ENCODE results near the gene AP2A1.

Gene AP2A1

DNA sequence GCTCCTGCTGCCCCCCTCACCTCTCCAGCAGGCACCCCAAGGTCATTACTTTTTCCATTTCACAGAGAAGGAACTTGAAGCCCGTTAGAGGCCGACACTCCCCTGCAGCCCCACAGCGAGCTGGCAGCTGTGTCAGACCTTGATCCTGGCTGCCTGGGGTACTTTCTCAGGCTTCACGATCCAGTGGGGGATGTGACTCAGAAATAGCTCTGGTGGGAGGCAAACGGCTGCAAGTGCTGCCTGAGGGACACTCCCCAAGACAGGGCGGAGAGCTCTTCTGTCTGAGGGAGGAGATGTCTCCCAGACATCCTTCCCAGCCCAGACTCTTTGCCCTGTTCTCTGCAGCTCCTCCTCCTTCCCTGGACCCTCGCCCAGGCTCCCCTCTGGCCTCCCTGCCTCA, 8.5 kb upstream of the AP2A1 start:
- H3K4me3 Mint-ChIP-seq = no peak overlapping the region
- H3K27me3 Mint-ChIP-seq (ENCODE audit: low read depth, poor library complexity) = peaks cover 24% of the 10 kb centered on the region
- H3K4me1 Mint-ChIP-seq = peaks cover 25% of the 10 kb centered on the region
- peaks cover 33% of the 10 kb centered on the region for H3K9me3 Mint-ChIP-seq
- no peaks in the 10 kb centered on the region for H3K36me3 Mint-ChIP-seq (ENCODE audit: low read depth)
- no peak overlapping the region for H3K27ac Mint-ChIP-seq
- DNase-seq = no peak
- TF ChIP-seq, protein P1, sequence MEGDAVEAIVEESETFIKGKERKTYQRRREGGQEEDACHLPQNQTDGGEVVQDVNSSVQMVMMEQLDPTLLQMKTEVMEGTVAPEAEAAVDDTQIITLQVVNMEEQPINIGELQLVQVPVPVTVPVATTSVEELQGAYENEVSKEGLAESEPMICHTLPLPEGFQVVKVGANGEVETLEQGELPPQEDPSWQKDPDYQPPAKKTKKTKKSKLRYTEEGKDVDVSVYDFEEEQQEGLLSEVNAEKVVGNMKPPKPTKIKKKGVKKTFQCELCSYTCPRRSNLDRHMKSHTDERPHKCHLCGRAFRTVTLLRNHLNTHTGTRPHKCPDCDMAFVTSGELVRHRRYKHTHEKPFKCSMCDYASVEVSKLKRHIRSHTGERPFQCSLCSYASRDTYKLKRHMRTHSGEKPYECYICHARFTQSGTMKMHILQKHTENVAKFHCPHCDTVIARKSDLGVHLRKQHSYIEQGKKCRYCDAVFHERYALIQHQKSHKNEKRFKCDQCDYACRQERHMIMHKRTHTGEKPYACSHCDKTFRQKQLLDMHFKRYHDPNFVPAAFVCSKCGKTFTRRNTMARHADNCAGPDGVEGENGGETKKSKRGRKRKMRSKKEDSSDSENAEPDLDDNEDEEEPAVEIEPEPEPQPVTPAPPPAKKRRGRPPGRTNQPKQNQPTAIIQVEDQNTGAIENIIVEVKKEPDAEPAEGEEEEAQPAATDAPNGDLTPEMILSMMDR (IDR thresholded peaks at IDR 0.05) = no peak

DNA sequence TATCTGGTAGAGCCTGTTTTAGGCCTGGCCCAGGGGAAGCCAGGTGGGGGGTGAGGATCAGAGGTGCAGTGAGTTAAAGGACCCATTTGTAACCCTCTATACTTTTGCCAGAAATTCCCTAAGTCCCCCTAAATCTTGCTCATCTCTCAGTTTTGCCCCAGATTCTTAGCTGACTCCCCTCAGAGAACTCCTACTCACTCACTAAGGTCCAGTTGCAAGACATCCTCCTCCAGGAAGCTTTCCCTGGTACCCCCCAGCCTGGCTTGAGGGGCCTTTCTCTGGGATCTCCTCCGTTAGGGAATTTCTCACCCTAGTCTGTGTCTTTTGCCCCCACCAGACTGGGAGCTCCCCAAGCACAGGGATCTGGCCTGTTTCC, 5.6 kb upstream of the AP2A1 start:
- H3K4me3 Mint-ChIP-seq = no peak overlapping the region
- peak overlapping the region; percentile 71 for H3K27ac Mint-ChIP-seq
- peaks cover 44% of the 10 kb centered on the region for H3K4me1 Mint-ChIP-seq
- H3K27me3 Mint-ChIP-seq (ENCODE audit: low read depth, poor library complexity) = peaks cover 21% of the 10 kb centered on the region
- no peaks in the 10 kb centered on the region for H3K36me3 Mint-ChIP-seq (ENCODE audit: low read depth)
- no peak for DNase-seq
- TF ChIP-seq, protein P1 (IDR thresholded peaks at IDR 0.05) = no peak
- H3K9me3 Mint-ChIP-seq = peaks cover 12% of the 10 kb centered on the region

DNA sequence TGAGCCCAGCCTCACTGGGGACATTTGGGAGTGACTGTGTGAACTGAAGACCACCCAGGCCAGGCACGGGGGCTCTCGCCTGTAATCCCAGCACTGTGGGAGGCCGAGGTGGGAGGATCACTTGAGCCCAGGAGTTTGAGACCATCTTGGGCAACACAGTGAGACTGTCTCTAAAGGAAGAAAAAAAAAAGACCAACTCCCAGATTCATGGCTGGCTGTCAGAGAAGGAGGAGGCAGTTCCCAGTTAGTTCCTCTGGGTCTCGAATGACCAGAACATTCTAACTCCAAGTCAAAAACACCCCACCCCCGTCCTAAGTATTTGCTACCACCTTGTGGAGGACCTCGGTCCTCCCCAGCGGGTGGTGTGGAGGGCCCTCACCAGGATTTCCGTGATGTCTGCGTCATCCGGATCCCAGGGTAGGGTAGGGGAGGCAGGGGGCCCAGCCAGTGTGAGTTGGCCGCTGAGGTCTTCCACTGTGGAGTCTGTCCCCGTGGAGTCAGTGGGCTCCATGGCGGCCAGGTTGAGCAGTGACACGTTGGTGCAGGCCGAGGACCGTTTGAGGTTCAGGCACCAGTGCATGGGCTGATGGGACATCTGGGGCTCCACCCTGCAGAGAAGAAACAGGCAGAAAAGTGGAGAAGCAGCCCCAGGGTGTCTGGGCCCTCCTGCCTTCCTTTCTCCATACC, 5.0 kb upstream of the AP2A1 start:
- Mint-ChIP-seq H3K4me3 (no peak overlapping the region), H3K27me3 (ENCODE audit: low read depth, poor library complexity) (peaks cover 21% of the 10 kb centered on the region), H3K27ac (peak overlapping the region; percentile 71), H3K36me3 (ENCODE audit: low read depth) (no peaks in the 10 kb centered on the region), H3K9me3 (peaks cover 10% of the 10 kb centered on the region), H3K4me1 (peaks cover 45% of the 10 kb centered on the region)
- TF ChIP-seq, protein P1 (IDR thresholded peaks at IDR 0.05) = no peak
- DNase-seq = no peak

DNA sequence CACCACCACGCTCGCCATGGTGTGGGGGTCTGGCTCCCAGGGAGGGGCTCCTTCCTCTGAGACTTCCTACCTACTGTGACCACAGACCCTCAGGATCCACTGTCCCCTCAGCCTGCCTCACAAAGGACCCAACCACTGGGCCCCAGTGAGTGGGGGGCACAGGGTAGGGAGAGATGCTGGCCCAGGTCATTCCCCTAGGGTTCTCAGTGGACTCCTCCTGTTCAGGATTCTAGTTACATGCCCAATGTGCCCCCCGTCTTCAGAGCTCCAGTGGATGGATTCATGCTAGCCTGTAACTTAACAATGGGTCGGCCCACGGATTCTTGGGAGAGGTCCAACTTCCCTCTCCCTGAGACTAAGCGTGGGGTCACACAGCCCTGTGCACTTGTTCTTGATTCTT, 3.6 kb upstream of the AP2A1 start, which contains the start of gene TSKS:
TSKS (minus strand) TSS at position 77 of the 400 bp plus-strand sequence; CDS start at position 18, 59 bp downstream.
- DNase-seq = no peak
- H3K27ac Mint-ChIP-seq = peak within 1 kb of the TSS; percentile 67
- TF ChIP-seq, protein P1 (IDR thresholded peaks at IDR 0.05) = no peak
- no peaks in the 10 kb centered on the region for H3K36me3 Mint-ChIP-seq (ENCODE audit: low read depth)
- H3K4me1 Mint-ChIP-seq = peaks cover 56% of the 10 kb centered on the region
- peaks cover under 1% of the 10 kb centered on the region for H3K9me3 Mint-ChIP-seq
- H3K27me3 Mint-ChIP-seq (ENCODE audit: low read depth, poor library complexity) = peaks cover 10% of the 10 kb centered on the region
- H3K4me3 Mint-ChIP-seq = no peak within 1 kb of the TSS

DNA sequence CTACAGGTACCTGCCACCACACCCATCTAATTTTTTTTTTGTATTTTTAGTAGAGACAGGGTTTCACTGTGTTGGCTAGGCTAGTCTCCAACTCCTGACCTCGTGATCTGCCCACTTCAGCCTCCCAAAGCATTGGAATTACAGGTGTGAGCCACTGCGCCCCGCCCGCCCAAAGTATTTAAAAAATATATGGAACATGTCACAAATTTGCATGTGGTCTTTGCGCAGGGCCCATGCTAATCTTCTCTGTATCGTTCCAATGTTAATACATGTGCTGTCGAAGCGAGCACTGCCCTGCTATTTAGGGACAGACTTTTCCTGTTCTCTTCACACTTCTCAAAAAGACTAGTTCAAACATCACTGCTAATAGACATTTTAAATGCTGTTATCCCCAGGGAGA, 2.5 kb upstream of the AP2A1 start:
- Mint-ChIP-seq H3K27me3 (ENCODE audit: low read depth, poor library complexity) (peaks cover 4% of the 10 kb centered on the region), H3K27ac (no peak overlapping the region), H3K4me3 (peak overlapping the region; percentile 38)

More for the DNA sequence above, 2.5 kb upstream of the AP2A1 start:
- H3K4me1 Mint-ChIP-seq = peaks cover 59% of the 10 kb centered on the region
- no peak for DNase-seq
- no peaks in the 10 kb centered on the region for H3K36me3 Mint-ChIP-seq (ENCODE audit: low read depth)
- TF ChIP-seq, protein P1 (IDR thresholded peaks at IDR 0.05) = no peak
- H3K9me3 Mint-ChIP-seq = no peaks in the 10 kb centered on the region

Data from nephron progenitor cell (in vitro differentiated cells).